IMR-90 (cell line): Measurements from ENCODE around the gene OR4E2. TPM values are rescaled to one million over a fixed set of nuclear protein-coding genes. Genes with fewer than 3 reads are reported as not detected.

Experiments used
- ATAC-seq: fragments of 200-7000 bp; cut with Tn5 transposase; 2 replicates; pipeline ENCODE4 v1.9.1; 2020; ENCODE audit warnings: low read depth, mild to moderate bottlenecking, moderate library complexity
- BruUV-seq: library from RNA; stranded (reverse); fragments of 400-500 nt; replicated peaks from 2 replicates; lab custom pipeline; 2021; lab: Mats Ljungman, UMichigan
- CTCF ChIA-PET: fragments of 300-600 bp; formaldehyde crosslinking; extraction: SDS; loops from one replicate; lab custom pipeline; 2021; ENCODE audit warnings: antibody characterized with exemption; lab: Yijun Ruan, JAX
- POLR2A ChIA-PET: fragments of 300-600 bp; sonication (Branson Sonifier 250); formaldehyde crosslinking; loops from one replicate; lab custom pipeline; 2022; ENCODE audit warnings: antibody characterized with exemption; ENCODE audit not compliant: unreplicated experiment; lab: Charles Lee
- DNase-seq: peaks from one replicate; pipeline ENCODE4 v3.0.0; 2013
- H2AFZ ChIP-seq: replicated peaks from 2 replicates; pipeline ENCODE3; 2013; ENCODE audit warnings: low read length, mild to moderate bottlenecking; ENCODE audit not compliant: poor library complexity
- H2AK5ac ChIP-seq: 2 replicates; pipeline ENCODE4 v1.6.1; 2013; ENCODE audit warnings: low read depth, low read length, inconsistent platforms
- H2AK9ac ChIP-seq: replicated peaks from 2 replicates; pipeline ENCODE3; 2013; ENCODE audit warnings: mild to moderate bottlenecking, low read depth, low read length, moderate library complexity; ENCODE audit not compliant: poor library complexity
- H2BK120ac ChIP-seq: 2 replicates; pipeline ENCODE4 v1.6.1; 2013; ENCODE audit warnings: low read depth, low read length, inconsistent platforms
- H2BK15ac ChIP-seq: 3 replicates; pipeline ENCODE4 v1.6.1; 2013; ENCODE audit warnings: low read depth, low read length, inconsistent platforms
- H2BK20ac ChIP-seq: 2 replicates; pipeline ENCODE4 v1.6.1; 2013; ENCODE audit warnings: low read depth, mild to moderate bottlenecking, inconsistent platforms, low read length, moderate library complexity
- H2BK5ac ChIP-seq: 2 replicates; pipeline ENCODE4 v1.6.1; 2013; ENCODE audit warnings: mild to moderate bottlenecking, low read depth, low read length, inconsistent platforms; ENCODE audit not compliant: poor library complexity, severe bottlenecking
- H3K14ac ChIP-seq: replicated peaks from 2 replicates; pipeline ENCODE4 v1.6.1; 2013; ENCODE audit warnings: low read depth, low read length, inconsistent platforms
- H3K18ac ChIP-seq: 2 replicates; pipeline ENCODE4 v1.6.1; 2013; ENCODE audit warnings: low read depth, low read length, control low read depth
- H3K23ac ChIP-seq: 2 replicates; pipeline ENCODE4 v1.6.1; 2013; ENCODE audit warnings: low read depth, low read length, inconsistent platforms
- H3K27ac ChIP-seq: 2 replicates; pipeline ENCODE4 v1.5.1; 2013; ENCODE audit warnings: mild to moderate bottlenecking, control low read depth, low read length; ENCODE audit not compliant: insufficient read depth
- H3K27me3 ChIP-seq: 2 replicates; pipeline ENCODE4 v1.6.1; 2013; ENCODE audit warnings: low read length; ENCODE audit not compliant: control insufficient read depth, insufficient read depth
- H3K36me3 ChIP-seq: 2 replicates; pipeline ENCODE4 v1.6.1; 2013; ENCODE audit warnings: low read length, mixed read lengths; ENCODE audit not compliant: control insufficient read depth, insufficient read depth
- H3K4ac ChIP-seq: 2 replicates; pipeline ENCODE4 v1.6.1; 2013; ENCODE audit warnings: low read depth, low read length, inconsistent platforms
- H3K4me1 ChIP-seq: 2 replicates; pipeline ENCODE4 v1.6.1; 2013; ENCODE audit warnings: low read length, mixed read lengths; ENCODE audit not compliant: control insufficient read depth, insufficient read depth
- H3K4me2 ChIP-seq: 2 replicates; pipeline ENCODE4 v1.6.1; 2013; ENCODE audit warnings: low read depth, mild to moderate bottlenecking, control low read depth, low read length, moderate library complexity
- H3K4me3 ChIP-seq: 2 replicates; pipeline ENCODE4 v1.5.1; 2013; ENCODE audit warnings: low read depth, mild to moderate bottlenecking, control low read depth, low read length, moderate library complexity; ENCODE audit not compliant: insufficient read depth
- H3K56ac ChIP-seq: 2 replicates; pipeline ENCODE4 v1.6.1; 2013; ENCODE audit warnings: low read length, inconsistent platforms; ENCODE audit not compliant: insufficient read depth; ENCODE audit errors: extremely low read depth
- H3K79me1 ChIP-seq, 2 experiments: 2 replicates each; pipeline ENCODE4 v1.6.1; 2013; ENCODE audit warnings: low read length in 2 of 2, inconsistent platforms in 1 of 2, low read depth in 1 of 2
- H3K9ac ChIP-seq: 2 replicates; pipeline ENCODE4 v1.6.1; 2013; ENCODE audit warnings: low read depth, low read length, control low read depth
- H3K9me1 ChIP-seq: 2 replicates; pipeline ENCODE4 v1.6.1; 2013; ENCODE audit warnings: low read length, inconsistent platforms; ENCODE audit not compliant: insufficient read depth
- H3K9me3 ChIP-seq: 2 replicates; pipeline ENCODE4 v1.6.1; 2013; ENCODE audit warnings: low read length; ENCODE audit not compliant: control insufficient read depth, insufficient read depth
- H4K20me1 ChIP-seq: 2 replicates; pipeline ENCODE4 v1.6.1; 2013; ENCODE audit warnings: low read length, inconsistent platforms; ENCODE audit not compliant: insufficient read depth
- H4K5ac ChIP-seq: 2 replicates; pipeline ENCODE4 v1.6.1; 2013; ENCODE audit warnings: mild to moderate bottlenecking, low read depth, low read length, control low read depth
- H4K8ac ChIP-seq, 2 experiments: 2 replicates each; pipeline ENCODE4 v1.6.1; 2013; ENCODE audit warnings: low read depth in 2 of 2, low read length in 2 of 2, control low read depth in 1 of 2, inconsistent platforms in 1 of 2
- H4K91ac ChIP-seq: 2 replicates; pipeline ENCODE4 v1.6.1; 2013; ENCODE audit warnings: low read depth, low read length, inconsistent platforms; ENCODE audit not compliant: insufficient read depth
- BHLHE40 ChIP-seq: fragments of 150-350 bp; IDR thresholded peaks from 2 replicates; pipeline ENCODE4 v1.6.1; 2016; ENCODE audit warnings: mild to moderate bottlenecking, low read depth, low read length
- CEBPB ChIP-seq: IDR thresholded peaks from 2 replicates; pipeline ENCODE4 v1.6.1; 2012; ENCODE audit warnings: low read depth, low read length, improper control_type of control experiment
- CHD1 ChIP-seq: IDR thresholded peaks from 2 replicates; pipeline ENCODE4 v1.6.1; 2012; ENCODE audit warnings: low read depth, low read length, improper control_type of control experiment
- CTCF ChIP-seq: conservative IDR thresholded peaks from 2 replicates; pipeline ENCODE4 v1.5.1; 2012; ENCODE audit warnings: mild to moderate bottlenecking, low read depth, low read length, improper control_type of control experiment
- ELK1 ChIP-seq: fragments of 150-350 bp; IDR thresholded peaks from 2 replicates; pipeline ENCODE4 v1.6.1; 2016; ENCODE audit warnings: low read depth, mild to moderate bottlenecking, low read length, moderate library complexity, borderline replicate concordance
- FOS ChIP-seq: fragments of 150-350 bp; IDR thresholded peaks from 2 replicates; pipeline ENCODE4 v1.6.1; 2016; ENCODE audit warnings: low read depth, low read length
- MAFK ChIP-seq: IDR thresholded peaks from 2 replicates; pipeline ENCODE4 v1.6.1; 2012; ENCODE audit warnings: low read depth, low read length, improper control_type of control experiment
- MAZ ChIP-seq: IDR thresholded peaks from 2 replicates; pipeline ENCODE4 v1.6.1; 2012; ENCODE audit warnings: low read depth, mild to moderate bottlenecking, low read length, improper control_type of control experiment, moderate library complexity, borderline replicate concordance
- MXI1 ChIP-seq: IDR thresholded peaks from 2 replicates; pipeline ENCODE4 v1.6.1; 2012; ENCODE audit warnings: low read depth, mild to moderate bottlenecking, low read length, moderate library complexity, borderline replicate concordance
- NFE2L2 ChIP-seq: fragments of 150-350 bp; IDR thresholded peaks from 2 replicates; pipeline ENCODE4 v1.6.1; 2016; ENCODE audit warnings: low read depth, mild to moderate bottlenecking, low read length
- POLR2A ChIP-seq: IDR thresholded peaks from 2 replicates; pipeline ENCODE4 v1.6.1; 2012; ENCODE audit warnings: mild to moderate bottlenecking, low read depth, low read length
- RAD21 ChIP-seq: IDR thresholded peaks from 2 replicates; pipeline ENCODE4 v1.6.1; 2012; ENCODE audit warnings: low read length, improper control_type of control experiment
- RCOR1 ChIP-seq: IDR thresholded peaks from 2 replicates; pipeline ENCODE4 v1.6.1; 2012; ENCODE audit warnings: mild to moderate bottlenecking, low read length, improper control_type of control experiment; ENCODE audit not compliant: insufficient replicate concordance
- RFX5 ChIP-seq: IDR thresholded peaks from 2 replicates; pipeline ENCODE4 v1.8.0; 2012; ENCODE audit warnings: low read depth, mild to moderate bottlenecking, low read length, moderate library complexity
- SMC3 ChIP-seq: fragments of 150-350 bp; IDR thresholded peaks from 2 replicates; pipeline ENCODE4 v1.6.1; 2016; ENCODE audit warnings: low read depth, mild to moderate bottlenecking, antibody characterized with exemption, low read length, moderate library complexity
- WGBS, 2 experiments: methylation state at CpG; one replicate each; pipeline versions ENCODE4 v1.1.5 to v1.1.7; 2013; ENCODE audit warnings: missing lambda C conversion rate in 2 of 2; ENCODE audit not compliant: insufficient read length in 1 of 2; ENCODE audit errors: extremely low coverage in 2 of 2; 5-methylcytosine and 5-hydroxymethylcytosine counted together
- dilution Hi-C: fragments of 300-500 bp; cut with HindIII; formaldehyde crosslinking; loops from one replicate; pipeline ENCODE4 v1.14.3; 2018; ENCODE audit warnings: low sequenced_read_pairs; ENCODE audit not compliant: unreplicated experiment
- in situ Hi-C: fragments of 300-500 bp; cut with MboI; formaldehyde crosslinking; loops from 3 replicates; pipeline ENCODE4 v1.14.3; 2019; ENCODE audit warnings: low sequenced_read_pairs, inconsistent platforms, mixed read lengths
- intact Hi-C: fragments of 100-400 bp; cut with micrococcal nuclease; formaldehyde crosslinking; loops from 2 replicates; pipeline ENCODE4 v1.10.0; 2022
- polyA plus RNA-seq, 3 experiments: library from polyadenylated mRNA; depleted of rRNA; stranded (reverse); fragments of >200 nt; gene quantifications; 2 replicates each; pipeline ENCODE4 v1.2.3, GENCODE V29; 2012; ENCODE audit warnings: low replicate concordance in 1 of 3
- total RNA-seq: library from RNA; depleted of rRNA; stranded (reverse); fragments of >200 nt; gene quantifications from 2 replicates; pipeline ENCODE4 v1.2.3, GENCODE V29; 2012
- TF ChIP-seq, protein P1 (sequence below): fragments of 150-350 bp; IDR thresholded peaks from 2 replicates; pipeline ENCODE4 v1.6.1; 2017; ENCODE audit warnings: mild to moderate bottlenecking, antibody characterized with exemption, low read length, low read depth

The OR4E2 gene
- total and polyA plus RNA-seq, 2 of the 4 experiments (the other 2 are of a cell fraction) = not detected

DNA sequence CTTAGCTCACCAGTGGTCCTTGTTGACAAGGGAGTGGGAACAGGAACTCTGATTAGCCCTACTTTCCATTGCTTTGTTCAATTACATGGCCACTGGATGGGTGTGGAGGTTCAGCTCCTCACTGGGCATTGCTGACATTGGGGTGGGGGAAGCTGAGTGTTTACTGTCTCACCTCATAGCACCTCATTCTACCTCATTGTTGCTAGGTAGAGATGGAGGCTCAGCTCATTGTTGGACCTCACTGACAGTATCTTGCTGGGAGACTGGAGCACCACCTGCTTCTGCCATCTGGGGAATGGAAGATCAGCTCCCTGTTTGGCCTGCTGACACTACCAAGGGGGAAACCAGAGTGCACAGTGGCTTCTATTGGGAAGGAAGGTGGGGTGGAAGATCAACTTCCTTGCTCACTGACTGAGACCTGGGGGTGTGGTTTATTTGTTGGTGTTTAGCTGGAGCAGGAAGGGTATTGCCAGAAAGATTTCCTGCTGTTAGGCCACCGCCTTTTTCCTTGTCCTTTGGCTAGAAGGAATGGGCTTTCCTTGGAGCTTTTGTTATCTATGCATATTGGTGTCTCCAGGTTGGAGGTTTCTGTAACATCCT, 1.3 kb upstream of the OR4E2 start:
- H3K9me3 ChIP-seq = no peaks in the 10 kb centered on the region
- no peak overlapping the region for H3K56ac ChIP-seq
- no peak overlapping the region for H2AK5ac ChIP-seq
- TF ChIP-seq, protein P1, sequence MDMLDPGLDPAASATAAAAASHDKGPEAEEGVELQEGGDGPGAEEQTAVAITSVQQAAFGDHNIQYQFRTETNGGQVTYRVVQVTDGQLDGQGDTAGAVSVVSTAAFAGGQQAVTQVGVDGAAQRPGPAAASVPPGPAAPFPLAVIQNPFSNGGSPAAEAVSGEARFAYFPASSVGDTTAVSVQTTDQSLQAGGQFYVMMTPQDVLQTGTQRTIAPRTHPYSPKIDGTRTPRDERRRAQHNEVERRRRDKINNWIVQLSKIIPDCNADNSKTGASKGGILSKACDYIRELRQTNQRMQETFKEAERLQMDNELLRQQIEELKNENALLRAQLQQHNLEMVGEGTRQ = no peak
- TF ChIP-seq BHLHE40 (no peak), RCOR1 (no peak), CHD1 (no peak), CTCF (no peak), CEBPB (no peak), NFE2L2 (no peak), POLR2A (no peak), RAD21 (no peak), RFX5 (no peak), ELK1 (no peak), SMC3 (no peak), FOS (no peak), MAZ (no peak), MAFK (no peak), MXI1 (no peak)
- no peaks in the 10 kb centered on the region for H3K36me3 ChIP-seq
- H3K4me3 ChIP-seq = no peak overlapping the region
- DNase-seq (no peak), ATAC-seq (no peak)
- in situ Hi-C loops (no loop called here), dilution Hi-C loops (no loop called here), intact Hi-C loops (no loop called here)
- ChIA-PET CTCF (interaction anchor here (0.6 kb wide), 1 partner anchor 12 kb away, joined by 4 read pairs; no protein-coding TSS in a partner anchor), POLR2A (no interaction called here)
- H3K27ac ChIP-seq = no peak overlapping the region
- H3K27me3 ChIP-seq = no peaks in the 10 kb centered on the region; the same call in 1 of the 2 replicates
- H4K20me1 ChIP-seq = no peaks in the 10 kb centered on the region
- no peaks in the 10 kb centered on the region for H3K9me1 ChIP-seq
- H2AFZ ChIP-seq = no peak overlapping the region
- no CpG with 5 or more reads among the region's 1 CpG for WGBS, 2 experiments
- no peak overlapping the region for H3K9ac ChIP-seq
- H2BK120ac ChIP-seq = no peak overlapping the region
- no peak overlapping the region for H2BK5ac ChIP-seq
- no peak overlapping the region for H4K8ac ChIP-seq
- H4K5ac ChIP-seq = no peak overlapping the region
- H3K4ac ChIP-seq = no peak overlapping the region
- H3K4me2 ChIP-seq = no peak overlapping the region
- H3K23ac ChIP-seq = no peak overlapping the region
- H3K14ac ChIP-seq = no peak overlapping the region
- no peak overlapping the region for H2BK15ac ChIP-seq
- H2BK20ac ChIP-seq = no peak overlapping the region
- no peaks in the 10 kb centered on the region for H3K4me1 ChIP-seq
- no peak overlapping the region for H4K91ac ChIP-seq
- no peaks in the 10 kb centered on the region for H3K79me1 ChIP-seq
- no peak overlapping the region for H2AK9ac ChIP-seq
- no peak overlapping the region for H3K18ac ChIP-seq
- no TSS peak for BruUV-seq
